Neural cell (in vitro differentiated cells): ENCODE measurements around the gene PARD3B.

Source experiments
- EP300 ChIP-seq: fragments of 450-650 bp; conservative IDR thresholded peaks from 2 replicates; pipeline ENCODE4 v1.6.1; 2014; ENCODE audit warnings: antibody characterized with exemption, mild to moderate bottlenecking, moderate library complexity; ENCODE audit not compliant: poor library complexity, severe bottlenecking
- EZH2 ChIP-seq: fragments of 200-600, 300-800 bp; shearing (Covaris generic), sonication (generic); IDR thresholded peaks from 2 replicates; pipeline ENCODE4 v1.6.1; 2014; ENCODE audit warnings: antibody characterized with exemption, low read length, borderline replicate concordance, mild to moderate bottlenecking; ENCODE audit not compliant: insufficient read depth, poor library complexity, severe bottlenecking
- MXI1 ChIP-seq: fragments of 450-650 bp; conservative IDR thresholded peaks from 2 replicates; pipeline ENCODE4 v1.6.1; 2014; ENCODE audit warnings: antibody characterized with exemption, mild to moderate bottlenecking; ENCODE audit not compliant: poor library complexity, severe bottlenecking
- POLR2AphosphoS5 ChIP-seq: IDR thresholded peaks from 2 replicates; pipeline ENCODE4 v1.6.1; 2012
- TF ChIP-seq, protein P1 (sequence below): fragments of 450-650 bp; IDR thresholded peaks from 2 replicates; pipeline ENCODE4 v1.5.1; 2014; ENCODE audit warnings: antibody characterized with exemption, mild to moderate bottlenecking, moderate library complexity; ENCODE audit not compliant: poor library complexity, severe bottlenecking
- TF ChIP-seq, protein P2 (sequence below): IDR thresholded peaks from 2 replicates; pipeline ENCODE4 v1.6.1; 2012; ENCODE audit warnings: borderline replicate concordance

- TF ChIP-seq, protein P1, sequence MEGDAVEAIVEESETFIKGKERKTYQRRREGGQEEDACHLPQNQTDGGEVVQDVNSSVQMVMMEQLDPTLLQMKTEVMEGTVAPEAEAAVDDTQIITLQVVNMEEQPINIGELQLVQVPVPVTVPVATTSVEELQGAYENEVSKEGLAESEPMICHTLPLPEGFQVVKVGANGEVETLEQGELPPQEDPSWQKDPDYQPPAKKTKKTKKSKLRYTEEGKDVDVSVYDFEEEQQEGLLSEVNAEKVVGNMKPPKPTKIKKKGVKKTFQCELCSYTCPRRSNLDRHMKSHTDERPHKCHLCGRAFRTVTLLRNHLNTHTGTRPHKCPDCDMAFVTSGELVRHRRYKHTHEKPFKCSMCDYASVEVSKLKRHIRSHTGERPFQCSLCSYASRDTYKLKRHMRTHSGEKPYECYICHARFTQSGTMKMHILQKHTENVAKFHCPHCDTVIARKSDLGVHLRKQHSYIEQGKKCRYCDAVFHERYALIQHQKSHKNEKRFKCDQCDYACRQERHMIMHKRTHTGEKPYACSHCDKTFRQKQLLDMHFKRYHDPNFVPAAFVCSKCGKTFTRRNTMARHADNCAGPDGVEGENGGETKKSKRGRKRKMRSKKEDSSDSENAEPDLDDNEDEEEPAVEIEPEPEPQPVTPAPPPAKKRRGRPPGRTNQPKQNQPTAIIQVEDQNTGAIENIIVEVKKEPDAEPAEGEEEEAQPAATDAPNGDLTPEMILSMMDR = no peak
- TF ChIP-seq, protein P2, sequence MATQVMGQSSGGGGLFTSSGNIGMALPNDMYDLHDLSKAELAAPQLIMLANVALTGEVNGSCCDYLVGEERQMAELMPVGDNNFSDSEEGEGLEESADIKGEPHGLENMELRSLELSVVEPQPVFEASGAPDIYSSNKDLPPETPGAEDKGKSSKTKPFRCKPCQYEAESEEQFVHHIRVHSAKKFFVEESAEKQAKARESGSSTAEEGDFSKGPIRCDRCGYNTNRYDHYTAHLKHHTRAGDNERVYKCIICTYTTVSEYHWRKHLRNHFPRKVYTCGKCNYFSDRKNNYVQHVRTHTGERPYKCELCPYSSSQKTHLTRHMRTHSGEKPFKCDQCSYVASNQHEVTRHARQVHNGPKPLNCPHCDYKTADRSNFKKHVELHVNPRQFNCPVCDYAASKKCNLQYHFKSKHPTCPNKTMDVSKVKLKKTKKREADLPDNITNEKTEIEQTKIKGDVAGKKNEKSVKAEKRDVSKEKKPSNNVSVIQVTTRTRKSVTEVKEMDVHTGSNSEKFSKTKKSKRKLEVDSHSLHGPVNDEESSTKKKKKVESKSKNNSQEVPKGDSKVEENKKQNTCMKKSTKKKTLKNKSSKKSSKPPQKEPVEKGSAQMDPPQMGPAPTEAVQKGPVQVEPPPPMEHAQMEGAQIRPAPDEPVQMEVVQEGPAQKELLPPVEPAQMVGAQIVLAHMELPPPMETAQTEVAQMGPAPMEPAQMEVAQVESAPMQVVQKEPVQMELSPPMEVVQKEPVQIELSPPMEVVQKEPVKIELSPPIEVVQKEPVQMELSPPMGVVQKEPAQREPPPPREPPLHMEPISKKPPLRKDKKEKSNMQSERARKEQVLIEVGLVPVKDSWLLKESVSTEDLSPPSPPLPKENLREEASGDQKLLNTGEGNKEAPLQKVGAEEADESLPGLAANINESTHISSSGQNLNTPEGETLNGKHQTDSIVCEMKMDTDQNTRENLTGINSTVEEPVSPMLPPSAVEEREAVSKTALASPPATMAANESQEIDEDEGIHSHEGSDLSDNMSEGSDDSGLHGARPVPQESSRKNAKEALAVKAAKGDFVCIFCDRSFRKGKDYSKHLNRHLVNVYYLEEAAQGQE = no peak
- TF ChIP-seq EZH2 (no peak), POLR2AphosphoS5 (no peak), MXI1 (no peak), EP300 (no peak)
These were observed 468.3 kb downstream of the PARD3B start for GRCh38 chr2:205013586-205013985.
